ENCODE measurements around the gene LYZ.

LYZ gene

GRCh38 chr12:69392179-69392928 lies 44.2 kb downstream of the LYZ start:
- Histone ChIP-seq H3K4me3 (replicated peaks; ENCODE audit: insufficient read depth, low read length) (no peak overlapping the region), H3K27me3 (ENCODE audit: insufficient read depth, poor library complexity, severe bottlenecking) (no peaks in the 10 kb centered on the region), H3K27ac (replicated peaks) (no peak overlapping the region)
- no peak for TF ChIP-seq SPI1 (IDR thresholded peaks at IDR 0.05; ENCODE audit: borderline replicate concordance, low read depth)
- TF ChIP-seq, protein P1, sequence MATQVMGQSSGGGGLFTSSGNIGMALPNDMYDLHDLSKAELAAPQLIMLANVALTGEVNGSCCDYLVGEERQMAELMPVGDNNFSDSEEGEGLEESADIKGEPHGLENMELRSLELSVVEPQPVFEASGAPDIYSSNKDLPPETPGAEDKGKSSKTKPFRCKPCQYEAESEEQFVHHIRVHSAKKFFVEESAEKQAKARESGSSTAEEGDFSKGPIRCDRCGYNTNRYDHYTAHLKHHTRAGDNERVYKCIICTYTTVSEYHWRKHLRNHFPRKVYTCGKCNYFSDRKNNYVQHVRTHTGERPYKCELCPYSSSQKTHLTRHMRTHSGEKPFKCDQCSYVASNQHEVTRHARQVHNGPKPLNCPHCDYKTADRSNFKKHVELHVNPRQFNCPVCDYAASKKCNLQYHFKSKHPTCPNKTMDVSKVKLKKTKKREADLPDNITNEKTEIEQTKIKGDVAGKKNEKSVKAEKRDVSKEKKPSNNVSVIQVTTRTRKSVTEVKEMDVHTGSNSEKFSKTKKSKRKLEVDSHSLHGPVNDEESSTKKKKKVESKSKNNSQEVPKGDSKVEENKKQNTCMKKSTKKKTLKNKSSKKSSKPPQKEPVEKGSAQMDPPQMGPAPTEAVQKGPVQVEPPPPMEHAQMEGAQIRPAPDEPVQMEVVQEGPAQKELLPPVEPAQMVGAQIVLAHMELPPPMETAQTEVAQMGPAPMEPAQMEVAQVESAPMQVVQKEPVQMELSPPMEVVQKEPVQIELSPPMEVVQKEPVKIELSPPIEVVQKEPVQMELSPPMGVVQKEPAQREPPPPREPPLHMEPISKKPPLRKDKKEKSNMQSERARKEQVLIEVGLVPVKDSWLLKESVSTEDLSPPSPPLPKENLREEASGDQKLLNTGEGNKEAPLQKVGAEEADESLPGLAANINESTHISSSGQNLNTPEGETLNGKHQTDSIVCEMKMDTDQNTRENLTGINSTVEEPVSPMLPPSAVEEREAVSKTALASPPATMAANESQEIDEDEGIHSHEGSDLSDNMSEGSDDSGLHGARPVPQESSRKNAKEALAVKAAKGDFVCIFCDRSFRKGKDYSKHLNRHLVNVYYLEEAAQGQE (IDR thresholded peaks at IDR 0.05; ENCODE audit: insufficient replicate concordance, low read depth), result no peak
- no peak for DNase-seq (ENCODE audit: low read depth in 1 of 2, low spot score in 1 of 2)

DNA sequence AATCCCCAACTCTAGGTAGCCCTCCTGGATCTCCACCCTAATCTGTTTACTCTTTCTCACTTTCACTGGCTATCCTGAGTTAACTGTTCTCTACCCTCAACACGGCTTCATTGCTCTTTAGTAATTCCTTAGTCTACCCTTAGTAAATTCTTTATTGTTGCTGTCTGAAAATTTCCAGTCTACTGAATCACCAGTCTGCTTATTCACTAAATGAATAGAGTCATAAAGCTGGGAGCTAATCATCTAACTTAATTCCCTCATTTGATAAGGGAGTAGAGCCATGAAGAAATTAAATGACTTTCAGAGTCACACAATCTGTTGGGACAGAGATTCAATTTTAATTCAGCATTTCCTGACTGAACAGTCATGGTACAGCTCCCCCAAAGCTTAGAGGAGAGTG lies 47.9 kb downstream of the LYZ start:
- no peak for DNase-seq (ENCODE audit: low read depth in 1 of 2, low spot score in 1 of 2)
- Histone ChIP-seq H3K27me3 (ENCODE audit: insufficient read depth, poor library complexity, severe bottlenecking) (no peaks in the 10 kb centered on the region), H3K27ac (replicated peaks) (no peak overlapping the region), H3K4me3 (replicated peaks; ENCODE audit: insufficient read depth, low read length) (no peak overlapping the region)
- TF ChIP-seq SPI1 (IDR thresholded peaks at IDR 0.05; ENCODE audit: borderline replicate concordance, low read depth), result no peak
- no peak for TF ChIP-seq CTCF (IDR thresholded peaks at IDR 0.05; ENCODE audit: insufficient read depth, low read length)
- no peak for TF ChIP-seq POLR2AphosphoS5 (IDR thresholded peaks at IDR 0.05; ENCODE audit: low read depth)
- TF ChIP-seq GABPA (IDR thresholded peaks at IDR 0.05; ENCODE audit: low read depth), result no peak
- TF ChIP-seq, protein P1 (IDR thresholded peaks at IDR 0.05; ENCODE audit: insufficient replicate concordance, low read depth), result no peak

DNA sequence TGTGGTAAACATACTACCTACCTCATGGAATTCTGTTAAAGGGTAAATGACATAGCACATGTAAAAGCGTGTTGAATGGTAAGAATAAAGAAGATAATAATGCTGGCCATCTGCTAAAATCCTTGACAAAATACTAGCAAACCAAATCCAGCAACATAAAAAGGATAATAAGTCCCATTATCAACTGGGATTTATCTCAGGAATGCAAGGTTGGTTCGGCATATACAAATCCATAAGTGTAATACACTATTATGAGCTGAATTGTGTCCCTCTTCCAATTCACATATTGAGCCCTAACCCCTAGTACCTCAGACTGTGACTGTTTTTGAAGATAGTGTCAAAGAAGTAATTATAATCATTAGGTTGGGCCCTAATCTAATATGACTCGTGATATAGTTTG lies 48.8 kb downstream of the LYZ start:
- no peak overlapping the region for H3K27ac ChIP-seq (replicated peaks)
- no peak for TF ChIP-seq GABPA (IDR thresholded peaks at IDR 0.05; ENCODE audit: low read depth)
- no peak for TF ChIP-seq POLR2AphosphoS5 (IDR thresholded peaks at IDR 0.05; ENCODE audit: low read depth)
- no peak for TF ChIP-seq SPI1 (IDR thresholded peaks at IDR 0.05; ENCODE audit: borderline replicate concordance, low read depth)
- TF ChIP-seq, protein P1 (IDR thresholded peaks at IDR 0.05; ENCODE audit: insufficient replicate concordance, low read depth), result no peak
- TF ChIP-seq CTCF (IDR thresholded peaks at IDR 0.05; ENCODE audit: insufficient read depth, low read length), result no peak
- H3K4me3 ChIP-seq (replicated peaks; ENCODE audit: insufficient read depth, low read length), result no peak overlapping the region
- no peak for DNase-seq (ENCODE audit: low read depth in 1 of 2, low spot score in 1 of 2)
- no peaks in the 10 kb centered on the region for H3K27me3 ChIP-seq (ENCODE audit: insufficient read depth, poor library complexity, severe bottlenecking)
